T follicular helper cell (primary cell): Measurements from ENCODE around the gene ARID3B.
"Not testable (repeated sequence)": the region's sequence is repeated elsewhere in the genome, so short reads cannot be mapped to it uniquely, and the experiment has no call there.

Experiments used
- DNase-seq: peaks from one replicate; pipeline ENCODE4 v3.0.0-alpha.2; 2020; ENCODE audit warnings: low read depth

The ARID3B gene

DNA sequence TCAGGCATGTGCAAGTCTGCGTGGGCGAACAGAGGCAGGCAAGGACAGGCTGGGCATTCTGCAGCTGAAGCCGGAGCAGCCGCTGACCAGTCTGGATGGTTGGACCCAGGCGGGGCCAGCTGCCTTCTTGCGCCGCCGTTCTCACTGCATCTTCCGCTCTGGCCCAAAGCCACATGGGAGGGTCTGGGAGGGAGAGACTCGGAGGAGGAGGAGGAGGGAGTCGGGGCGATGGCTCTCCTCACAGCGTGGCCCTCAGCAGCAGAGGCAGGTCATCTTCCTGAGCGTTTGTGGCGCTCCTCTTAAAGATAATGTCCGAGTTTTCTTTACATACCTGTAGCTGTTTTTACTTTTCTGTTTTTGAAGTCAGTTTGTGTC is 80.5 kb downstream of the ARID3B start:
- no peak for DNase-seq

DNA sequence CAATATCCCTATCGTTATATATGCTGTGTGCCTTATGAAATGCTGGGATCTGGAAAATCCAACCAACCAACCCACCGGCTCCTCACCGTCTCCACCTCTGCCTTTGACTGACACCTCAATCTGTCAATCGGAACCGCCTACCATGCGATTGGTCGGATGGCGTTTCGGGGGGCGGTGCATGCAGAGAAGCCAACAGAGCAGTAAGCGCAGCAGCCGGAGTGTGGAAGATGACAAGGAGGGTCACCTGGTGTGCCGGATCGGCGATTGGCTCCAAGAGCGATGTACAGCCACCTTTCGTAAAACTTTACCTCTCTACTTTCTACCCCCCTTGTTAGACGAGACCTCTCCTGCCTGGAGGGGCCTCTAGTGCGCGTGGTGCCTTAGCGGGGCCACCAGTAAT is 80.9 kb downstream of the ARID3B start:
- no peak for DNase-seq

DNA sequence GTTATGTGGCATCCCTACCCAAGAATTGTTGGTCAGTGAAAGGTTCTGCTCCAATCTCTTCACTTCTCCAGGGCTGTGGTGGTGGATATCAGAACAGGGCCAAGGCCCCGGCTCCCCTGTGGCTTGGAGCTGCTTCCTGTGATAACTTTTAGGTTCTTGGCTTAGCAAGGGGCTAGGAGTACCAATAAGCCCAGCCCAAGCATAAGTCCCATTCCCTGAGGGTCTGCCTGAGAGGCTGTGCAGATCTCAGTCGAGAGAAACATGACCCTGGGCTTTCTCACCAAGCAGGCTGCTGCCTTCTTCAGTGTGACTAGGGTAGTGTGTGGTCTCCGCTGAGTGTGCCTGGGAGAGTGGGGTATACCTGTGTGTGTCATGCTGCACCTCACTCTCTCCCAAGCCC is 81.7 kb downstream of the ARID3B start:
- DNase-seq: no peak

DNA sequence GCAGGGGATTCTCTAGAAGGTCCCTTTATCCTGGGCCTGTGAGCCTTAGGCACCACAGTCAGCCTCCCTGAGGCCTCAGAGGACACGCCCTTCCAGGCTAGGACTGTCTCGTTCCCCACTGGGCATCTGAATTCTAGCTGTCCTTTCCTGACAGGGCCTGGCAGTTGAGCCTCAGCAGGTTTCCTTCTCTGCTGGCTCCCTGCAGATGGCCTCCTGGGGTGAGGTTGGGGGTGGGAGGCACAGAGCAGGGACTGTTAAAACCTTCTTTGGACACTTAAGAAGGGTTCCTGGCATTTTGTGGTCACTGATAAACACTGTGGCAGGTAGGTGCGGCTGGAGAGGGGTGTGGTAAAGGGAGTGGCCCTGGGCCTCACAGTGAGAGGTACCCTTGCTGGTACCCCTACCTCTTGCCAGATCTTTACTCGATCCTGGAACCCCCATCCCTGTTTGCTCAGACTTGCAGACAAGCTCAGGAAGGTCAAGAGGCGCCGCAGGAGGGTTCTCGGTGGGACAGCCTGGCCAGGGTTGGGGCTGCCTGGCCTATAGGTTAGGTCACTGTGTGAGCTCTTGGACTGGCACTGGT is 83.1 kb downstream of the ARID3B start:
- DNase-seq: no peak

DNA sequence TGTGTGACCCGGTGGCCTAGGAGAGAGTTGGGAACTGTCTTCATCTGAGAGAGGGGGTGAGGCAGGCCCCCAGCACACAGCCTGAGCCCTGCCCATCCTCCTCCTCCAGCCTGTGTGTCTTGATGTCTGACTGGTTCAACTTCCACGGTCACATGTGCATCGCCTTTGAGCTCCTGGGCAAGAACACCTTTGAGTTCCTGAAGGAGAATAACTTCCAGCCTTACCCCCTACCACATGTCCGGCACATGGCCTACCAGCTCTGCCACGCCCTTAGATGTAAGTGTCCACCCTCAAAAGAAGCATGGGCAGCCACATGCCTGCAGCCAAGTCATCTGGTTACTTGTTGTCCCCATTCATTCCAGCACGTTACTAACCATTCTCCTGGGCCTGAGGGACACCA is 84.7 kb downstream of the ARID3B start:
- DNase-seq: no peak

DNA sequence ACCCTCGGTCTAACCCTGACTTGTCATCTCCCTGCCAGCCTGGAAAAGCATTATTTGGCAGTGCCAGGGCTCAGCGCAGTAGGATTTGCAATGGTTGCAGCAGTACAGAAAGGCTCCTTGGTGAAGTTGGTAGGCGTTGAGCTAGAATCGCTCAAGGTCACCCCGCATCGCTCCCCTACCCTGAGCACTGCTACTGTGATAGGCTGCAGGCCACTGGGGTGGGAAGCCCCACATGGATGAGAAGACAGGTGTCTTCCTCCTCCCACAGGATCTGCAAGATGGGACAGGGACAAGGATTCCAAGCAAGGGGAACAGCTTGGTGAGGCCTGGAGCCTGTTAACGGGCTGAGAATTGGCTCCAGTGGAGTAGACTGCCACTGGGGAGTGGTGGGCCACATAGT is 85.3 kb downstream of the ARID3B start:
- DNase-seq: no peak

DNA sequence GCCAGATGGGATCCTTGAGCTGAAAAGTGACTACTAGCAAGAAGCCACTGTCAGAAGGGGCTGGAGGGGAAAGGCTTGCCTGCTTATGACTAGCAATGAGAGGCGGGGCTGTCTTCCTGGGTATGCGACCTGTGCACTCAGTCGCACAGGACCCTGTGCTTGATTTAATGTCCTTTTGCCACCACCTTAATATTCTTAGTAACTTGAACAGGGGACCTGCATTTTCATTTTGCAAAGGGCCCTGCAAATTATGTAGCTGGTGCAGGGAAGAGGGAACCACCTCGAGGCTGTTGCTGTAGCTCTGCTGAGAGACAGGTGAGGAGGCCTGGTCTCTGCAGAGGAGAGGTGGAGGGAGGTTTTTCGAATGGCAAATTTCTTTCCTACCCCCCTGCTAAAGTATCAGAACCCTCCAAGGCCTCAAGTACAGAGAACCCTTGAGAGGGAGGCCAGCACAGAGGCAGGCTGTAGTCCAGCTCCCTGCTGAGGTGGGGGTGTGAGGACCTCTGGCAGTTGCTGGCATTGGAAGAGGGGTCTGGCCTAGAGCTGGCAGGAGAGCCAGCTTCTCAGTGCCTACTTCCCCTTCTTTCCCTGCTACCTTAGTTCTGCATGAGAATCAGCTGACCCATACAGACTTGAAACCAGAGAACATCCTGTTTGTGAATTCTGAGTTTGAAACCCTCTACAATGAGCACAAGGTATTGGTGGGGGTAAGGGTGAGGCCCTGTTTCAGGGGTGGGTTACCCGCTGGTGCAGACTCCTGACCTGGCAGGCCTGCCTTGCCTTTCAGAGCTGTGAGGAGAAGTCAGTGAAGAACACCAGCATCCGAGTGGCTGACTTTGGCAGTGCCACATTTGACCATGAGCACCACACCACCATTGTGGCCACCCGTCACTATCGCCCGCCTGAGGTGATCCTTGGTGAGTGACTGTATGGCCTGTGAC is 86.0 kb downstream of the ARID3B start:
- DNase-seq: no peak

DNA sequence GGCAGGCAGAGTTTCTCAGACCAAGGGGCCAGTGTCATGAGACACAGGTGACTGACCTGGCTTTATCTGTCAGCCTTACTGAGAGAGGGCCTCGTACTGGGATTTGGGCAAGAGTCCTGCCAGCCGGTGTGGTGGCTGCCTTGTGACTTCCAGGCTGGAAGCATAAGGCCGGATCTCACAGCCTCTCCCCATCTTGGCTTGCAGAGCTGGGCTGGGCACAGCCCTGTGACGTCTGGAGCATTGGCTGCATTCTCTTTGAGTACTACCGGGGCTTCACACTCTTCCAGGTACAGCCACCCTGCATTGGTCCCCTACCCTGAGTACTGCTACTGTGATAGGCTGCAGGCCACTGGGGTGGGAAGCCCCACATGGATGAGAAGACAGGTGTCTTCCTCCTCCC is 86.7 kb downstream of the ARID3B start:
- no peak for DNase-seq

DNA sequence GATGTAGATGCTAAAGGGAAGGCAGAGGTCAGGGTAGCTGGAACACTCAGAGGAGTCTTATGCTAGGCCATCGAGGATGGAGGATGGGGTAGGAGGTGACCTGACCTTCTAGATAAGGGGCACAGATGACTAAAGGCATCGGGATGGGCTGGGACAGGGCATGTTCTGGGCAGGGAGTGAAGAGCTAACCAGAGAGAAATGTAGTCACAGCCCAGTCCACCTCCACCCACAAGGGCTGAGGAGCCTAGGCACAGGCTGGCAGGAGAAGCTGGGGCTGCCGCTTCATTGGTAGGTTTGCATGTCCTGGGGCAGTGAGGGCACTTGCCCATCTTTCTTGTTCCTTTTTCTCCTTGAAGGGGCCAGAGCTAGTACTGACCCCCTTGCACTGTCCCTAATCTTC is 87.2 kb downstream of the ARID3B start:
- DNase-seq: no peak

DNA sequence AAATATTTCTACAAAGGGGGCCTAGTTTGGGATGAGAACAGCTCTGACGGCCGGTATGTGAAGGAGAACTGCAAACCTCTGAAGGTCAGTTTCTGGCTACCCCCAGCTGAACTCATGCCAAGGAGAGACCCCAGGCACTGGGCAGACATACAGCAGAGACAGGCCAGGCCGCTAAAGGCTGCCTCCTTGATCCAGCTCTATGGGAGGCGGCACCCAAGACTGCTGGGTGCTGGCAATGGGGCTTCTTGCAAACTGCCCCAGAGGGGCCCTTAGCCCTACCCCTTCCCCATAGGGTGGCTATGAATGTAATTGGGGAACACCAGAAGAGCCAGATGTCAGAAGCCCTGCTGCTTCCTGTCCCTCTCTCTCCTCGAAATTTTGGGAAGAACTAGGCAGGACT is 87.9 kb downstream of the ARID3B start:
- no peak for DNase-seq

DNA sequence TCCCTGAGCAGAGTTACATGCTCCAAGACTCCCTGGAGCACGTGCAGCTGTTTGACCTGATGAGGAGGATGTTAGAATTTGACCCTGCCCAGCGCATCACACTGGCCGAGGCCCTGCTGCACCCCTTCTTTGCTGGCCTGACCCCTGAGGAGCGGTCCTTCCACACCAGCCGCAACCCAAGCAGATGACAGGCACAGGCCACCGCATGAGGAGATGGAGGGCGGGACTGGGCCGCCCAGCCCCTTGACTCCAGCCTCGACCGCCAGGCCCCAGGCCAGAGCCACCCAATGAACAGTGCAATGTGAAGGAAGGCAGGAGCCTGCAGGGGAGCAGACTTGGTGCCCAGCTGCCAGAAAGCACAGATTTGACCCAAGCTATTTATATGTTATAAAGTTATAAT is 88.7 kb downstream of the ARID3B start:
- not testable (repeated sequence) for DNase-seq

DNA sequence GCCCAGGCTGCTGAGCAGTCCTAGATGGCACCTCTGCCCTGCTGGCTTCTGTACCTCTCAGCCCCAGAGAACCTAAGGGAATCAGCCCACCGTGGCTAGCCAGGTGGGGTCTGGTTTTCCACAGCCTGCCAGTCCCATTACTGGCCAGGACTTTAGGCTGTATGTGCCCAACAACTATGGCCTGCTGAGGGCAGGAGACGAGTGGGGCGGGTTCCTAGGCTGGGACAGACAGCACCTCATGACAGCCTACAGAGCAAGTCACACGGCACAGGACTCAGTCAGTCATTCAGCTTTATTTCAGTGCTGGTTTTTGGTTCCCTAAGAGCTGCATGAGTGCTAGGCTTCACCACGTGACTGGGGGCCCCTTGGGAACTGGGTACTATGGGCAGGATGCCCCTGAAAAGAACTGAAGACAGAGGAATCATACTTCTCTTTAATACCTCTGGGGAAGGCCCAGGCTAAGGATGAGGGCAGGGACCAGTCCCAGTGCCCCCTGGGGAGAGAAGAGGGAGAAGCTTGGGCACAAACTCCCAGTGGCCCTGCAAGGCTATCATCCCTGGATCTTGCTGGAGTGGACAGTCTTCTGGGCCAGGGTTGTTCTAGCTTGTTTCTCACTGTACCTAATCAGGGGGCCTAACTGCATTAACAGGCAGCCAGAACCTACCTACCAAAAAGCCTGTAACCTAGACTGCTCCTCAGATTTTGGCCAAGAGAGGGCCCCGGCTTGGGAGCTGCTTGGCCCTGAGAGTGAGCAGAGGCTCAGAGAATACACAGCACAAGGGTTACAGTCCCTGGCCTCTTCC is 89.5 kb downstream of the ARID3B start:
- DNase-seq: no peak

DNA sequence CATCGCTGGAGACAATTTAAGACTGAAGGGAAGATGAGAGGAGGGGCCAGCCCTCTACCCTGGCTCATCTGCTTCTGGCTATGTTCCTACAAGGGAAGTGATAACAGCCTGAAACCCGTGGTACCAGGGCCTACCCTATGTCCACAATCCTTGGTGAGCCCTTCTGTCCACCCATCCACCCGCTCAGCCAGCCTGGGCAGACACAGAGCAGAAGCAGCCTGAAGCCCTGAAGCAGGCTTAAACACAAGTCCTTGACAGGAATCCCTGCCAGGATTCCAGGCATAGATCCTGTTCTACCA is 90.0 kb downstream of the ARID3B start:
- DNase-seq: no peak

DNA sequence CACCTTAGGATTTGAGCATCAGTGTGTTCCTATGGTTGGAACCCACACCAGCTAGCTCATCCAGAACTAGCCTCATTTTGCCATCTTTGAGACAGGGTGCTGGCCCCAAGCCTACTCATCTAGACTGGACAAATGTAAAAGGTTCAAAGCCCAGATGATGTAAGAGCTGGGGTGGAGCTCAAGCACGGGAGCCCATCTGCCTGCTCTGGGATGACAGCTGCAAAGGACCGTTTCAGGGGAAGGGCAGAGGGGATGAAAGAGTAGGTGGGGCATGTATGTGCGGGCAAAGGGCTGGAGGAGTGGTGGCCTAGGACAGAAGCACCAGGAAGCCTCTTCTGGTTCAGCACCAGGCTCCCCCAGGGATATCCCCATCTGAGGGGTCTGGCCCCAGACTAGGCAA is 90.4 kb downstream of the ARID3B start:
- no peak for DNase-seq

DNA sequence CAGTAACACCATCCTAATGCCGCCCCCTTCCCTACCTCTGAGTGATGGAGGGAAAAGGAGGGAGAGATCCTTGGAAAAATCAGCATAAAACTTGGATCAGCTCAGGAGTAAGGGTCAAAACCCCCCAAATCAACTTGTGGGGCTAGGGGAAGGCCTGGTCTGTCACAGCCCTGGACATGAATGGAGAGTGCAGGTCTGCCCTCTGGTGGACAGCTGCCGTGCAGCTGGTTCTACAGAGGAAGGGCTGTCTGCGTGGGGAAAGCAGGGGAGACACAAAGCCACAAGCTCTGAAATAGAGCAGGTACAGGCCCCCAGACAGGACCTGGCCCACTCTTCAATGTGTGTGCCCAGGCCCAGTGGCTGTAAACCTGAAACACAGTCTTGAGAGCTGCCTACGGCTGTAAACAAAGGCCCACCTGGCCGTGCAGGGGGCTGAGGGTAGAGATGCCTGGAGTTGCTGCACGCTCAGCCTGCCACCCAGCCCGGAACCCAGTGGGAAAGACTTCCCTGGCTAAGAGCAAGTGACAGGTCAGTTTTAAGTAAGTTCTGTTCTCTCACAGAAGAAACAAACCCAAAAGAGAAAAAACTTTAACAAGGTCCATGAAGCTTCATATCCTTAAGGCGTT is 91.0 kb downstream of the ARID3B start:
- peak; percentile 32 for DNase-seq

DNA sequence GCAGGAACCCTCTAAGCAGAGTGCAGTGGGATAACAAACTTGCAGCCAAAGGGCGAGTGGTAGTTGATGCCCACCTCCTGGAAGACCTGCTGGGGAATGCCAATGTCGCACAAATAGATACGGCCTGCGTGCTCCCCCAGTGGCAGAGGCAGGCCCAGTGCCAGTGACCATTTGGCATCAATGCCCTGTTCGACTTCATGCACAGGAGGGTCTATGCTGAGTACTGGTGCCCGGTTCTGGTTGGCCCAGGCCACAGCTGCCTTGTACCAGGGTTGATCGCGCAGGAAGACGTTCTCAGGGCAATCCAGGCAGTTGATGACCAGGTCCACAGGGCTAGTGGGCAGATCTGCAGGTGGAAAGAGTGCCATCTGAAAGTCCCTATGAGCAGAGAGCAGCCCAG is 91.6 kb downstream of the ARID3B start:
- no peak for DNase-seq

DNA sequence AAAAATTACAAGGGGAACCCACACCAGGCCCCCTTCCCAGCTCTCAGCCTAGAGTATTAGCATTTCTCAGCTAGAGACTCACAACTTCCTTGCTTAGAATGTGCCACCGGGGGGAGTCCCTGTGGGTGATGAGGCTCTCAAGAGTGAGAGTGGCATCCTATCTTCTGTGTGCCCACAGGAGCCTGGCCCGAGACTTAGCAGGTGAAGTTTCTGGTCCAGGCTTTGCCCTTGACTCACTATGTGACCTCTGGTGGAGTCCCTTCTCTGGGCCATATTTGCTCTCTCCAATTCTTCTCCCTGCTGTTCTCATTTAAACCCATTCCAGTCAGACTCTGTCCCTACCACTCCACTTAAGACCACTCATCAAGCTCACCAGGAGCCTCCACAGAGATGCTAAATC is 92.8 kb downstream of the ARID3B start:
- no peak for DNase-seq

DNA sequence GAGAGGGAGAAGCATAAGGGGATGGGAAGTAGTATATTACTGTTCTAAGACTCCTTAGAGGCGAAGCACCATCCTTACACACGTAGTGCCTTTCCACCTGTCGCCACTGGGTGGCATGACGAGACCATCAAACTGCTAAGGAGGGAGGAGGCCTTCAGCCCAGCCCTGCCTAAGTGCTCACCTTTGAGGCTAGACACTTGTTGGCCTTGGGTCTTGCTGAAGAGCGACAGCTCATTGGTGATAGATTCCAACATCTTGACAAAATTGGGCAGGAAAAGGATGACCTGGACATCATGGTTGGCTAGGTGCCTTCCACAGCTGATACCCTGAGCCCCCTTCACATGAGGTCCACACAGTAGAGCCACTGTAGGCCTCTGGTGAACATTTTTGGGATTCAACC is 94.2 kb downstream of the ARID3B start:
- DNase-seq: peak; percentile 59

DNA sequence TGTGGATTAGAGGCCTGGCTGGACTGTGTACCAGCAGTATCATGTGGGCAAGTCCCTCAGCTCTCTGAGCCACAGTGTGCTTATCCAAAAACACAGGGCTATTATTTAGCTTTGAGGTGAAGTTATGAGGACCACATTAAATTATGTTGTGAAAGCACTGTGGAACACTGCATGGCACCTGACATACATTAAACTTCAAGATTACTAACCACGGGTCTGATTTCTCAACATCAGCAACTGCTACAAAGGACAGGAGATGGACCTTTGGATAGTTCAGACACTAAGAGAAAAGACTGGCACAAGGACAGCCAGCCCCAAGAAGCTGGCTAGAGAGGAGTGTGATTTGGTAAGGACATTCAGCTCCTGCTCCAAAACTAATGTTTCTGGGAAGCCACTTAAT is 96.0 kb downstream of the ARID3B start:
- DNase-seq: no peak

DNA sequence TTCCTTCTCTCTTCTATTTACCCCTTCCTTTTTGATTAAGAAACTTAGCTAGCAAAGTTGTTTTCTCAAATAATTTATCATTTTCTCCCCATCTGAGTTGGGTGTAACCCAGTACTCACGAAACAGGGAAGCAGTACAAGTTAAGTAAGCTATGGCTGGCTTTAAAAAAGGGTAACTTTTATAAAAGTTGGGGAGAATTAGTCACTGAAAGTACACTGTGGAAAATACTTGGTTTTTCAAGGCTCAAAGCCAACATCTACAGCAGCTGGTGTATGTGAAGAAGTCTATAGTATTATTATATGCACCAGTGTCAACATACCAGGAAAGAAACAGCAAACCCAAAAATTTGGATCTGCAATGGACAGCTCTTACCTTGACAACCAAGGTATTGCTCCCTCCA is 100.1 kb downstream of the ARID3B start:
- DNase-seq: no peak

DNA sequence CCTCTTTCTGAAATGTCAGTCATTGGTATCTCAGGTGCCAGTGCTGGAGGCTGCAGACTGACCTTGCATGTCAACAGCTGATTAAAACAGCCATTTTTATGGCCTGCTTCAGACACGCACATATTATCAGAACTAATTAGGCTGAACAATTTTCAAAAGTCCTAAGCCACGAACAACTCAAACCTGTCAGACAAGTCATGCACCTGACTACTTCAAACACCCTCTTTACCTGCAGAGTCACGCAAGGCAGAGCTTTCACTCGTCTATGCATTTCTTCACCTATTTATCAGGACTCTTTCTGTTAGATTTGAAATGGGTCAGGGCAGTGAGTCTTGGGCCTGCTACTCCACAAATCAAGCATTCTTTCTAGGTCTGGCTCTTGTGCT is 101.3 kb downstream of the ARID3B start:
- DNase-seq: no peak

DNA sequence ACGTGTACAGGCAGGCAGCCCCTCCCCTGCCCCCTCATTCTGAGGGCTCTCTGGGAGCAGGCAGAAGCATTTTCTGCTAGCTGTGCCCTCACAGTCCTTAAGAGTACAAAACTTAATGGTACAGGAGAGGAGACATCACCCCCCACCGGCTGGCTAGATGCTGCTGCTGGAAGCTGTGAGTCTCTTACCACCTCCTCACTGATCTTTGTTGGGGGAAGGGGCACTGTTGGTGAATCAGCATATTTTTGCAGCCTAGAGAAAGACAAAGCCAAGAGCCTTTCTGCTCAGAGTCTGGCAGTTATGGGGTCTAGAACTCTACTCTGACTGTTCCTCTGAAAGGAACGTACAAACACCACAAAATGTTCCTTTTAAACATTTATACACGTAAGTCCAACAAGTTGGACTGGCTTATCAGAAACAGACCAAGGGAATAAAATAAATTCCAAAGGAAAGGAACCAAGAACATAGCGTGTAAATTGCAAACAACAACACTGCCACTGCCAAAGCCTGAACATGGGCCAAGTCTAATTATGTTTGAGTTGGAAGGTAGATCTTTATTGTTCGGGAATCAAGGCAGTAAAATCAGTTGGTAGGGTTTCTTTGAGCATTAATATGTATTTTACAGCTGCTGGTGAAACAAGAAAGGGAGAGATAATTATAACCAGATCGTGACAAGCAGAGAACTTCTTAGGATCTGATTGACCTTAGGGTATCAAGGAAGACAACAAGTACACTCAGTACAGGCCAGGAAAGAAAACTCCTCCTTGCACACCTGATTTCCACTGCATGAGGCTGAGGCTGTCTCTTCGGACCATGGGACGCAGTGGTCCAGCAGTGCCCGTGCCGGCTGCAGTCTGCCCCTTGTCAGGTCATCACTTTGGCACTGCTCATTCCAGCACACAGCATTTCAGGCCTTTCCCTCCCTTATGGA is 102.0 kb downstream of the ARID3B start:
- DNase-seq: no peak
